ENCODE data around the gene ARHGEF33. TPM values are rescaled to one million over a fixed set of nuclear protein-coding genes. Genes with fewer than 3 reads are reported as not detected.

Gene ARHGEF33
- total RNA-seq, 2 experiments from 2014 or later, result 0.38 TPM; not detected in 1

GRCh38 chr2:38966006-38966405, 76.3 kb downstream of the ARHGEF33 start:
- H4K20me1 ChIP-seq (ENCODE audit: insufficient read depth, low read length), result no peaks in the 10 kb centered on the region
- H3K27ac ChIP-seq (ENCODE audit: low read depth, low read length, poor library complexity, severe bottlenecking), result no peak overlapping the region
- TF ChIP-seq EZH2phosphoT487 (IDR thresholded peaks at IDR 0.05; ENCODE audit: borderline replicate concordance, low read depth, low read length) (no peak), CTCF (conservative IDR thresholded peaks at IDR 0.05; ENCODE audit: low read length) (no peak)
- no peak overlapping the region for H3K4me2 ChIP-seq (ENCODE audit: low read length)
- H3K36me3 ChIP-seq (ENCODE audit: insufficient read depth, low read length), result no peaks in the 10 kb centered on the region
- H3K9me3 ChIP-seq (ENCODE audit: low read length), result no peaks in the 10 kb centered on the region
- no peaks in the 10 kb centered on the region for H3K9me2 ChIP-seq (ENCODE audit: insufficient read depth, low read length)
- H3K79me2 ChIP-seq (ENCODE audit: insufficient read depth, low read depth, low read length), result no peaks in the 10 kb centered on the region
- POLR2A ChIA-PET, result interaction anchor here (0.5 kb wide), 1 partner anchor 262 kb away, joined by 3 read pairs; no protein-coding TSS in a partner anchor
- no peak for DNase-seq (ENCODE audit: low spot score)
- no peak overlapping the region for H2AFZ ChIP-seq (ENCODE audit: low read length)
- H3K4me3 ChIP-seq (ENCODE audit: low read depth, low read length, poor library complexity, severe bottlenecking), result no peak overlapping the region
- intact Hi-C loops (cut with micrococcal nuclease; ENCODE audit: unreplicated experiment), result no loop called here
- BruUV-seq (replicated peaks), result no TSS peak
- H3K4me1 ChIP-seq (ENCODE audit: insufficient read depth, low read length, poor library complexity, severe bottlenecking), result no peaks in the 10 kb centered on the region
- CTCF ChIA-PET (ENCODE audit: unreplicated experiment), result no interaction called here

GRCh38 chr2:38966678-38967077, 77.0 kb downstream of the ARHGEF33 start:
- intact Hi-C loops (cut with micrococcal nuclease; ENCODE audit: unreplicated experiment), result no loop called here

More at GRCh38 chr2:38966678-38967077, 77.0 kb downstream of the ARHGEF33 start:
- CTCF ChIA-PET (ENCODE audit: unreplicated experiment), result no interaction called here
- Histone ChIP-seq H3K27ac (ENCODE audit: low read depth, low read length, poor library complexity, severe bottlenecking) (no peak overlapping the region), H3K9me3 (ENCODE audit: low read length) (no peaks in the 10 kb centered on the region), H4K20me1 (ENCODE audit: insufficient read depth, low read length) (no peaks in the 10 kb centered on the region), H3K4me3 (ENCODE audit: low read depth, low read length, poor library complexity, severe bottlenecking) (no peak overlapping the region), H3K36me3 (ENCODE audit: insufficient read depth, low read length) (no peaks in the 10 kb centered on the region), H2AFZ (ENCODE audit: low read length) (no peak overlapping the region), H3K4me1 (ENCODE audit: insufficient read depth, low read length, poor library complexity, severe bottlenecking) (no peaks in the 10 kb centered on the region), H3K4me2 (ENCODE audit: low read length) (no peak overlapping the region), H3K79me2 (ENCODE audit: insufficient read depth, low read depth, low read length) (no peaks in the 10 kb centered on the region), H3K9me2 (ENCODE audit: insufficient read depth, low read length) (no peaks in the 10 kb centered on the region)
- BruUV-seq (replicated peaks), result no TSS peak
- POLR2A ChIA-PET, result interaction anchor here (0.5 kb wide), 1 partner anchor 262 kb away, joined by 3 read pairs; no protein-coding TSS in a partner anchor
- no peak for TF ChIP-seq EZH2phosphoT487 (IDR thresholded peaks at IDR 0.05; ENCODE audit: borderline replicate concordance, low read depth, low read length)
- TF ChIP-seq CTCF (conservative IDR thresholded peaks at IDR 0.05; ENCODE audit: low read length), result no peak
- no peak for DNase-seq (ENCODE audit: low spot score)
